C4-2B (cell line): ENCODE measurements around the gene PAXX.

ENCODE experiments used
- ZFX ChIP-seq: fragments of 450-650 bp; IDR thresholded peaks from 2 replicates; pipeline ENCODE4 v1.6.1; 2017
- TF ChIP-seq, protein P1 (sequence below): fragments of 450-650 bp; conservative IDR thresholded peaks from 2 replicates; pipeline ENCODE4 v1.5.1; 2017; ENCODE audit warnings: mild to moderate bottlenecking

DNA sequence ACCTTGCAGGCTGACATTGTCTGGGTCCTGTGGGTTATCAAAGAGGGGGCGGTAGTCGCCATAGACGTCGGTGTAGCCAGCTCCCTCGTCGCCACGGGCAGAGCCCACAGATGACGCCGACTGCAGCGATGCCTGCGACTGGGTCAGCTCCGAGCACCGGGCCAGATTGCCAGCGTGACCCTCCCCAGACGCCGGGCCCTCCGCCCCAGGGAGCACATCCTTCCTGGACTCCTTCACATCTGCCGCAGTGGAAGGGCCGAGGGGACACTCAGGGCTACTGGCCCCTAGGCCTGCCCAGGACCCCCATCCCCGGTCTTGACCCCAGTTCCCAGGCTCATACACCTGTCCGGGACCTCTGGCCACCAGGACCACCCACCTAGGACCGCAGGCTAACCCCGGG, 21.9 kb downstream of the PAXX start:
- TF ChIP-seq ZFX: no peak
- TF ChIP-seq, protein P1, sequence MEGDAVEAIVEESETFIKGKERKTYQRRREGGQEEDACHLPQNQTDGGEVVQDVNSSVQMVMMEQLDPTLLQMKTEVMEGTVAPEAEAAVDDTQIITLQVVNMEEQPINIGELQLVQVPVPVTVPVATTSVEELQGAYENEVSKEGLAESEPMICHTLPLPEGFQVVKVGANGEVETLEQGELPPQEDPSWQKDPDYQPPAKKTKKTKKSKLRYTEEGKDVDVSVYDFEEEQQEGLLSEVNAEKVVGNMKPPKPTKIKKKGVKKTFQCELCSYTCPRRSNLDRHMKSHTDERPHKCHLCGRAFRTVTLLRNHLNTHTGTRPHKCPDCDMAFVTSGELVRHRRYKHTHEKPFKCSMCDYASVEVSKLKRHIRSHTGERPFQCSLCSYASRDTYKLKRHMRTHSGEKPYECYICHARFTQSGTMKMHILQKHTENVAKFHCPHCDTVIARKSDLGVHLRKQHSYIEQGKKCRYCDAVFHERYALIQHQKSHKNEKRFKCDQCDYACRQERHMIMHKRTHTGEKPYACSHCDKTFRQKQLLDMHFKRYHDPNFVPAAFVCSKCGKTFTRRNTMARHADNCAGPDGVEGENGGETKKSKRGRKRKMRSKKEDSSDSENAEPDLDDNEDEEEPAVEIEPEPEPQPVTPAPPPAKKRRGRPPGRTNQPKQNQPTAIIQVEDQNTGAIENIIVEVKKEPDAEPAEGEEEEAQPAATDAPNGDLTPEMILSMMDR: no peak
